ENCODE measurements around the gene SCGB2B2.

Gene SCGB2B2

DNA sequence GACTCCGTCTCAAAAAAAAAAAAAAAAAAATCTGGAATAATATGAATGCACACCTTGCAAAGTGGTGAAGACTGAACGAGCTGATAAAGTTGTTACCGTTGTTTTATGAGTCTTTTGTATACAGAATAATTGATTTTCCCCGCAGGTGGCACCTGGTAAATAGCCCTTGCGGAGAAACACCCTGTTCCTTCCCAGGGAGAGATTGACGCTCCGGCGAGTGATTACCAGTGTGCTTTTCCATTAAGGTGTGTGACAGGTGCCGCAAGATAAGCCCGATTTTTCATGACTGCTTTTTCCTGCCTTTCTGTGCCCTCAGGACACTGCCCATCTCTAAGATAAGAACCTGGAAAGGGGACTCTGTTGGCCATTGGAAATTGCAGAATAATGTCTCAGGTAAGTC lies 1.5 kb upstream of the SCGB2B2 start:
- Histone ChIP-seq H3K4me1 (ENCODE audit: insufficient read depth, poor library complexity, severe bottlenecking) (peaks cover 8% of the 10 kb centered on the region), H3K27ac (ENCODE audit: poor library complexity, severe bottlenecking) (peak overlapping the region; percentile 68), H3K9me3 (ENCODE audit: severe bottlenecking) (peaks cover 12% of the 10 kb centered on the region), H3K27me3 (ENCODE audit: insufficient read depth, poor library complexity, severe bottlenecking) (no peaks in the 10 kb centered on the region), H3K36me3 (ENCODE audit: low read depth) (peaks cover 50% of the 10 kb centered on the region), H3K4me3 (ENCODE audit: severe bottlenecking) (peak overlapping the region; percentile 67)
- DNase-seq (ENCODE audit: low spot score) (no peak), ATAC-seq (ENCODE audit: low read depth) (no peak)
- no peak for TF ChIP-seq CTCF (IDR thresholded peaks at IDR 0.05; ENCODE audit: poor library complexity, severe bottlenecking)

DNA sequence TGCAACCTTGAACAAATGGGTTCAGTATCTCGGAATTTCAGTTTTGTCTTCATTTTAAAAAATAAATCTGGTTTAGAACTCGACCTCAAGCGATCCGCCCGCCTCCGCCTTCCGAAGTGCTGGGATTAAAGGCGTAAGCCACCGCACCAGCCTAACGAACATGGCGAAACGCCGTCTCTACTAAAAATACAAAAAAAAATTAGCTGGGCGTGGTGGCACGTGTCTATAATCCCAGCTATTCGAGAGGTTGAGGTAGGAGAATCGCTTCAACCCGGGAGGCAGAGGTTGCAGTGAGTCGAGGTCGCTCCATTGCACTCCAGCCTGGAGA lies 1.1 kb upstream of the SCGB2B2 start:
- DNase-seq (ENCODE audit: low spot score) = no peak
- peaks cover 47% of the 10 kb centered on the region for H3K36me3 ChIP-seq (ENCODE audit: low read depth)

DNA sequence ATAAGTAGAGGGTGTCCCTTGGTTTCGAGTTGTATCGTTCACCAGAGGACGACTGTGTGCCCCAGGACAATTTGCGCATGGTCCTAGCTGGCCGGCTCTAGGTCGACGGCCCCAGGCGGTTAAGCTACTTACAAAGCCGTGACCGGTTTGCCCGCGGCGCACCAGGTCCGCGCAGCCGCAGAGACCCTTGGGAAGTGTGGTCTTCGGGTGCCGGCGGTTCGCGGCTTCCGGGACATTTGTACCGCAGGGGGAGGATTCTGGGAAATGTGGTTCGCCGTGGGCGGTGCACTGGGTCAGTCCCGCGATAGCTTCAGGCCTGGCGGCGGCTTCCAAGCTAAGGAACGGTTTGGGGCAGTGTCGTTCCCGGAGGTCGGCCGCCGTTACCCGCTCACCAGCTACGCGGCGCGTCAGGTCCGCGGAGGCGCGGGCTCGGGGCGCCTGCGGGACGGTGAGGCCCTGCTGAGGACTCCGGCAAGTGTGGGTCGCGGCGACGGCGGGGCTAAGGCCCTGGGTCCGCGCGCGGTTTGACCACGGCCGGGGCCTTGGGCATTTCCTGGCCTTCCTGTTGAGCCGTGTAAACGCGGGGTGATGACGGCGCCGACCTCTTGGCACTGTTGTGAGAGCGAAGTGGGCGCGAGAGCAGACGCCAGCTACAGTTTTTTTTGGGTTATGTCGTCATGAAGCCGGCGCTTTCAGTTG lies 576 bp upstream of the SCGB2B2 start, which contains the start of gene ZNF302:
TSS of gene ZNF302 (plus strand) at position 293 of the 699 bp plus-strand sequence. CDS start 1,127 bp downstream, outside the sequence.
- peaks cover 42% of the 10 kb centered on the region for H3K36me3 ChIP-seq (ENCODE audit: low read depth)
- H3K4me3 ChIP-seq (ENCODE audit: severe bottlenecking) = peak within 1 kb of the TSS; percentile 67
- peak within 1 kb of the TSS; percentile 68 for H3K27ac ChIP-seq (ENCODE audit: poor library complexity, severe bottlenecking)
- peak; percentile 95 for DNase-seq (ENCODE audit: low spot score)
- H3K4me1 ChIP-seq (ENCODE audit: insufficient read depth, poor library complexity, severe bottlenecking) = peaks cover 8% of the 10 kb centered on the region
- peaks cover 10% of the 10 kb centered on the region for H3K9me3 ChIP-seq (ENCODE audit: severe bottlenecking)
- TF ChIP-seq CTCF (IDR thresholded peaks at IDR 0.05; ENCODE audit: poor library complexity, severe bottlenecking) = no peak
- H3K27me3 ChIP-seq (ENCODE audit: insufficient read depth, poor library complexity, severe bottlenecking) = no peaks in the 10 kb centered on the region
- ATAC-seq (ENCODE audit: low read depth) = peak; percentile 96

More for the DNA sequence above, 1.1 kb upstream of the SCGB2B2 start:
- peaks cover 8% of the 10 kb centered on the region for H3K4me1 ChIP-seq (ENCODE audit: insufficient read depth, poor library complexity, severe bottlenecking)
- TF ChIP-seq CTCF (IDR thresholded peaks at IDR 0.05; ENCODE audit: poor library complexity, severe bottlenecking) = no peak
- peak overlapping the region; percentile 68 for H3K27ac ChIP-seq (ENCODE audit: poor library complexity, severe bottlenecking)
- ATAC-seq (ENCODE audit: low read depth) = no peak
- no peaks in the 10 kb centered on the region for H3K27me3 ChIP-seq (ENCODE audit: insufficient read depth, poor library complexity, severe bottlenecking)
- peak overlapping the region; percentile 67 for H3K4me3 ChIP-seq (ENCODE audit: severe bottlenecking)
- H3K9me3 ChIP-seq (ENCODE audit: severe bottlenecking) = peaks cover 12% of the 10 kb centered on the region

- ATAC-seq (ENCODE audit: low read depth) (no peak), DNase-seq (ENCODE audit: low spot score) (no peak)
- Histone ChIP-seq H3K36me3 (ENCODE audit: low read depth) (peaks cover 25% of the 10 kb centered on the region), H3K4me1 (ENCODE audit: insufficient read depth, poor library complexity, severe bottlenecking) (peaks cover 8% of the 10 kb centered on the region), H3K4me3 (ENCODE audit: severe bottlenecking) (no peak overlapping the region), H3K27me3 (ENCODE audit: insufficient read depth, poor library complexity, severe bottlenecking) (no peaks in the 10 kb centered on the region), H3K9me3 (ENCODE audit: severe bottlenecking) (peaks cover 8% of the 10 kb centered on the region), H3K27ac (ENCODE audit: poor library complexity, severe bottlenecking) (no peak overlapping the region)
- no peak for TF ChIP-seq CTCF (IDR thresholded peaks at IDR 0.05; ENCODE audit: poor library complexity, severe bottlenecking)
Measured at GRCh38 chr19:34675919-34676318, 1.0 kb downstream of the SCGB2B2 start.

- peaks cover 3% of the 10 kb centered on the region for H3K9me3 ChIP-seq (ENCODE audit: severe bottlenecking)
- no peak for TF ChIP-seq CTCF (IDR thresholded peaks at IDR 0.05; ENCODE audit: poor library complexity, severe bottlenecking)
- DNase-seq (ENCODE audit: low spot score) (no peak), ATAC-seq (ENCODE audit: low read depth) (no peak)
- no peak overlapping the region for H3K27ac ChIP-seq (ENCODE audit: poor library complexity, severe bottlenecking)
- no peaks in the 10 kb centered on the region for H3K27me3 ChIP-seq (ENCODE audit: insufficient read depth, poor library complexity, severe bottlenecking)
- peaks cover 8% of the 10 kb centered on the region for H3K4me1 ChIP-seq (ENCODE audit: insufficient read depth, poor library complexity, severe bottlenecking)
- peaks cover 19% of the 10 kb centered on the region for H3K36me3 ChIP-seq (ENCODE audit: low read depth)
- H3K4me3 ChIP-seq (ENCODE audit: severe bottlenecking) = no peak overlapping the region
Measured at GRCh38 chr19:34675250-34675649, 1.7 kb downstream of the SCGB2B2 start.
